Right lobe of liver (tissue), 6 donors: ENCODE measurements around the gene PPP1R1B. TPM values are rescaled to one million over a fixed set of nuclear protein-coding genes. Genes with fewer than 3 reads are reported as not detected.

ENCODE experiments used
- ATAC-seq, 4 donors: fragments of 200-7000 bp; cut with Tn5 transposase; one replicate each; pipeline ENCODE4 v1.9.1; 2020; ENCODE audit warnings: mild to moderate bottlenecking in 4 of 4, moderate library complexity in 4 of 4
- DNase-seq, 3 donors: peaks; one replicate each; pipeline ENCODE4 v3.0.0-alpha.2; 2020
- H3K27ac ChIP-seq, 3 donors: fragments of 200-600 bp; one replicate each; pipeline ENCODE4 v1.8.0; 2022
- H3K27me3 ChIP-seq, 2 donors: fragments of 200-600 bp; one replicate each; pipeline ENCODE4 v1.8.0; 2022
- H3K36me3 ChIP-seq, 4 donors: fragments of 200-600 bp; sonication (generic) in 1 of 4; one replicate each; pipeline versions ENCODE4 v1.5.1 to v1.8.0; 2017 to 2022; ENCODE audit warnings: control low read depth in 1 of 4
- H3K4me1 ChIP-seq, 4 donors: fragments of 200-600 bp; sonication (generic) in 1 of 4; one replicate each; pipeline versions ENCODE4 v1.5.1 to v1.8.0; 2017 to 2022; ENCODE audit warnings: control low read depth in 1 of 4
- H3K4me3 ChIP-seq, 3 donors: fragments of 200-600 bp; one replicate each; pipeline ENCODE4 v1.8.0; 2022
- H3K9me3 ChIP-seq, 4 donors: fragments of 200-600 bp; sonication (generic) in 1 of 4; one replicate each; pipeline versions ENCODE4 v1.5.1 to v1.8.0; 2017 to 2022; ENCODE audit warnings: control low read depth in 1 of 4
- CTCF ChIP-seq, 4 donors: fragments of 200-600 bp in 3 of 4; fragments of 450-650 bp in 1 of 4; IDR thresholded peaks; one replicate each; pipeline versions ENCODE4 v1.5.1 to v1.8.0; 2016 to 2022; ENCODE audit warnings: antibody characterized with exemption in 4 of 4, mild to moderate bottlenecking in 2 of 4
- POLR2A ChIP-seq: fragments of 450-650 bp; IDR thresholded peaks from one replicate; pipeline ENCODE4 v1.6.1; 2017; ENCODE audit warnings: antibody characterized with exemption, mild to moderate bottlenecking
- WGBS: methylation state at CpG from one replicate; pipeline ENCODE4 v1.1.6; 2018; ENCODE audit warnings: low coverage, low lambda C conversion rate; ENCODE audit not compliant: insufficient coverage; ENCODE audit errors: missing lambda C conversion rate; 5-methylcytosine and 5-hydroxymethylcytosine counted together
- intact Hi-C, 2 donors: fragments of 100-400 bp; cut with DNase I; formaldehyde crosslinking; loops; one replicate each; pipeline versions ENCODE4 v1.11.2 to v1.14.1; 2022
- total RNA-seq, 6 experiments: library from RNA; depleted of rRNA in 2 of 6; stranded (reverse); fragments of >200 nt in 2 of 6; fragmentation: NEBNext Ultra II Directional in 3 of 6; extraction: Animal tissue kit (Norgen Biotek cat#: 25700) in 3 of 6; gene quantifications; one replicate each; pipeline versions ENCODE4 v1.1.0 to v1.2.4, GENCODE V29; 2016 to 2023
- donor health status: DM: no; HTN: yes; CAD: no.
- donor health status: DM: no; HTN: no; CAD: no.
- donor health status: DM: no; HTN: no; CAD: no.
- donor health status: DM: no; HTN: yes; CAD: no.
- donor health status: DM: no; HTN: yes; CAD: no.

The PPP1R1B gene
- total RNA-seq, 6 experiments from 2014 or later = 0.46 TPM; not detected in 5

DNA sequence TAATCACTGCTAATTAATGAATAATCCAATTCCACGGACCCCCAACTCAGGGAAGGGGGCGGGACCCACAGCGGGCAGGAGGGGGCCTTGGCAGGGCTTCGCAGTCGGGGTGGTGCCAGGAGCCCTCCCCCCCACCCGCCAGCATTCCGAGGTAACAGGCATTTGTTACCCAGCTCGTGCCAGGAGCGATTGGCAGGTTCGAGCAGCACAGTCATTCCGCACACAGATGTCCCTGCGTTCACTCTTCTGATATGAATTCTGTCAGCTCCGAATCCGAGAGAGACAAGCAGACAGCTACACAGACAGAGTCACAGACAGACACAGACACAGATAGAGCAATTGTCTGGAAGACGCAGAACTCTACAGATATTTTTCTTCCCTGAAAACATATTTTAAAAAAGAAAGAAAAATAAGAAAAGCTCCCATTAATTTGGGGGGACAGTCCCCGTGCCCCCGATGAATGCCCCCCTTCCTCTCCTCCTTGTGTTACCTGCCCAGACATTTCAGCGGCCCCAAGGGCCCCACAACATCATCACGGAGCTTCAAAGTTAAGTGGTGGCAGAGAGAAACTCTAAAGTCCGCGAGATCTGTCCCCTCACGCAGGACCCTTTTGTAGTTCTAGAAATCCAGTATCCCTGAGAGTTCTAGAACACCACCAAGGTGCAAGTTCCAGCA lies 29.2 kb upstream of the PPP1R1B start:
- Histone ChIP-seq H3K4me3 (no peak overlapping the region), H3K4me1 (peaks cover 0 to 9% (median 0%) of the 10 kb centered on the region in 4 donors), H3K27me3 (peaks cover 0 to 15% of the 10 kb centered on the region in 2 donors), H3K9me3 (no peaks in the 10 kb centered on the region), H3K27ac (no peak overlapping the region), H3K36me3 (no peaks in the 10 kb centered on the region)
- 6% methylated on average over 18 of the region's 22 CpGs for WGBS
- DNase-seq (no peak), ATAC-seq (no peak)
- TF ChIP-seq POLR2A (no peak), CTCF (IDR thresholded peaks at IDR 0.05) (no peak)
- intact Hi-C loops = no loop called here

DNA sequence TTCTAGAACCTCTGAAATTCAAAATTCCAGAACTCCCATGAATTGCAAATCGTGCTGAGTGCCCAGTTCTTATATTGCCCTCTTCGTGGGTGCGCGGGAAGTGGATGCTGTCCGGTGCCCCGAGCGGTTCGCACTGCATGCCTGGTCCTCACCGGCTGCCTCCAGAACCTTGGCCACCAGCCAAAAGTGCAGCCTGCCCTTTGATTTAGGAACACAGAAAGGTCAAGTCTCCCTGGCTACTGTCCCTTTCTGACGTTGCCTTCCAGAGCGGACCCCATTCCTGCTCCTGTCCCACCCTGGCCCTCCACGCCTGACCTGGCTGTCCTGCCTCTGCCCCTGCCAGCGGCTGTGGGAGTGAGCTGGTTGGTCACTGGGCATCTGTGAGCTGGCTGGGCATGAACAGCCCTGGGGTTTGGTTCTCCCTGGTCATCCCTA lies 28.7 kb upstream of the PPP1R1B start:
- peak; percentile 17 to 60 (median 40) for ATAC-seq

DNA sequence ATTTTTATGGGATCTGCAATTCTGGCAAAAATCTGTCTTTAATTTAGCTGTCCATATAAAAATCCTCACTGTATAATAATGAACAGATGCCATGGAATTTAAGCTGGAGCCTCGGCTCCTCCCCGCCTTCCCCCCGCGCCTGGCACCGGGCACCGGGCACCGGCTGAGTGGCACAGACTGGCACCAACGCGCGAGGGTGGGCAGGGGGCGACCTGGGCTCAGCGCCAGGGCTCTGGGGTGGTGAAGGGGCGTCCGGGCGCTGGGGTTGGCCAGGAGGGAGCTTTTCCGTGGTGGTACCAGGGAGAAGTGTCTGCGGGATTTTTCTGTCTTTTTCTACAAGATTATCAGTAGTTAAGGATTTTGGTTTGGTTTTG lies 28.1 kb upstream of the PPP1R1B start:
- intact Hi-C loops = no loop called here
- H3K36me3 ChIP-seq = no peaks in the 10 kb centered on the region
- DNase-seq = no peak
- no peak overlapping the region for H3K27ac ChIP-seq
- peaks cover 0 to 21% of the 10 kb centered on the region in 2 donors for H3K27me3 ChIP-seq
- peaks cover 0 to 9% (median 0%) of the 10 kb centered on the region in 4 donors for H3K4me1 ChIP-seq
- H3K4me3 ChIP-seq = no peak overlapping the region
- ATAC-seq = no peak
- 7% methylated on average over 12 of the region's 17 CpGs for WGBS
- no peaks in the 10 kb centered on the region for H3K9me3 ChIP-seq
- no peak for TF ChIP-seq CTCF (IDR thresholded peaks at IDR 0.05)
- TF ChIP-seq POLR2A = no peak

More for the DNA sequence above, 28.7 kb upstream of the PPP1R1B start:
- peak in 2 of 3 donors; percentile 61 to 72 for DNase-seq
- Histone ChIP-seq H3K4me3 (no peak overlapping the region), H3K36me3 (no peaks in the 10 kb centered on the region), H3K4me1 (peaks cover 0 to 9% (median 0%) of the 10 kb centered on the region in 4 donors), H3K9me3 (no peaks in the 10 kb centered on the region), H3K27ac (no peak overlapping the region), H3K27me3 (peaks cover 0 to 21% of the 10 kb centered on the region in 2 donors)
- 0% methylated on average over 5 of the region's 13 CpGs for WGBS
- intact Hi-C loops = no loop called here
- TF ChIP-seq POLR2A = no peak
- TF ChIP-seq CTCF (IDR thresholded peaks at IDR 0.05) = no peak

DNA sequence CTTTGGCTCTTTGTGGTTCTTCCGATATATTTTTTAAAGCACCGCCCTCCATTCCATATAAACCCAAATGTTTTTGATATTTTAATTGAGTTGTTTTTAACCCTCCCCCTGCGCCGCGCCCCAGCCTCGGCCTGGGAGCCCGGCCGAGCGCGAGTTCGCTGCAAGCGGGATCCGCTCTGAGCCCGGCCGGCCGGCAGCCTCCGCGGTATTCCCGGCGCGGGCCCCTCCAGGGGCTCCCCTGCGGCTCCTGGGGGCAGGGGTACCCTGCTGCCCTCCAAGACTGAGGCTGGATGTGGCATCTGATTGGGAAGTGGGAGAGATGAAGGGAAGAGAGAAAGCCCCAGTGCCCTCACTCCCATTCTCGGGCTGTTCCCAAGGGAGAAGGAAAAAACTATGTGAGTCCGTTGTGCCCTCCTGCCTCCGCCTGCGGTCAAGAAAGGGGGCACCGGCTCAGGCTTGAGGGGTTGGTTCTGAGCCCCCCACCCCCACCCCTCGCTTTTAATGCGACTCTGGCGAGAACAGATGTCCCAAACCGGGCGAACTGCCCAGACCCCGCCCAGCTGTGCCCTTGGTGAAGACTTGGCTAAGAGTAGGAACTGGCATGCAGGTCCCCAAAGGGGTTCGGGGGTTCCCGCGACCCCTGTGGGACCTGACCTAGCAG lies 27.6 kb upstream of the PPP1R1B start:
- Histone ChIP-seq H3K9me3 (no peaks in the 10 kb centered on the region), H3K36me3 (no peaks in the 10 kb centered on the region), H3K4me1 (peaks cover 0 to 9% (median 0%) of the 10 kb centered on the region in 4 donors), H3K27ac (no peak overlapping the region), H3K4me3 (no peak overlapping the region), H3K27me3 (peaks cover 0 to 23% of the 10 kb centered on the region in 2 donors)
- ATAC-seq (no peak), DNase-seq (no peak)
- intact Hi-C loops = no loop called here
- no peak for TF ChIP-seq POLR2A
- no peak for TF ChIP-seq CTCF (IDR thresholded peaks at IDR 0.05)
- 5% methylated on average over 28 of the region's 36 CpGs for WGBS
